ENCODE data around the gene SGO2. TPM values are rescaled to one million over a fixed set of nuclear protein-coding genes. Genes with fewer than 3 reads are reported as not detected.
"Not testable (repeated sequence)": the region's sequence is repeated elsewhere in the genome, so short reads cannot be mapped to it uniquely, and the experiment has no call there.

SGO2 gene
- total RNA-seq, 1 experiment from 2014 or later, result 32.3 TPM

- peaks cover 71% of the 10 kb centered on the region for H3K79me2 ChIP-seq (ENCODE audit: low read length)
- peaks cover 38% of the 10 kb centered on the region for H3K4me1 ChIP-seq (ENCODE audit: low read length)
- no peak overlapping the region for H2AFZ ChIP-seq (ENCODE audit: low read length)
- no peak overlapping the region for H3K27ac ChIP-seq (ENCODE audit: low read length)
- no peaks in the 10 kb centered on the region for H4K20me1 ChIP-seq (ENCODE audit: insufficient read depth, low read depth, low read length)
- no peaks in the 10 kb centered on the region for H3K9me3 ChIP-seq (ENCODE audit: low read length)
- peaks cover 4% of the 10 kb centered on the region for H3K36me3 ChIP-seq (ENCODE audit: insufficient read depth, low read length)
- 0 out of 2 replicates have a peak overlapping the region, but pooled peaks have one; percentile 84 for H3K9ac ChIP-seq (ENCODE audit: low read length)
- peak overlapping the region; percentile 93 for H3K4me2 ChIP-seq (ENCODE audit: low read depth, low read length, poor library complexity, severe bottlenecking)
- DNase-seq, result no peak
- H3K27me3 ChIP-seq (ENCODE audit: low read length), result no peaks in the 10 kb centered on the region
- H3K4me3 ChIP-seq (ENCODE audit: low read length), result peak overlapping the region; percentile 82
- no peaks in the 10 kb centered on the region for H3K9me2 ChIP-seq (replicated peaks; ENCODE audit: insufficient read depth, low read length)
Measured at GRCh38 chr2:200528228-200528627, 2.2 kb downstream of the SGO2 start.

GRCh38 chr2:200533754-200534153, 7.7 kb downstream of the SGO2 start:
- peaks cover 85% of the 10 kb centered on the region for H3K79me2 ChIP-seq (ENCODE audit: low read length)

GRCh38 chr2:200534572-200534971, 8.6 kb downstream of the SGO2 start:
- Histone ChIP-seq H3K36me3 (ENCODE audit: insufficient read depth, low read length) (peaks cover 64% of the 10 kb centered on the region), H3K9me3 (ENCODE audit: low read length) (no peaks in the 10 kb centered on the region), H4K20me1 (ENCODE audit: insufficient read depth, low read depth, low read length) (no peaks in the 10 kb centered on the region), H3K4me2 (ENCODE audit: low read depth, low read length, poor library complexity, severe bottlenecking) (no peak overlapping the region), H3K4me3 (ENCODE audit: low read length) (no peak overlapping the region), H3K9me2 (replicated peaks; ENCODE audit: insufficient read depth, low read length) (no peaks in the 10 kb centered on the region), H3K27me3 (ENCODE audit: low read length) (no peaks in the 10 kb centered on the region), H2AFZ (ENCODE audit: low read length) (no peak overlapping the region), H3K9ac (ENCODE audit: low read length) (no peak overlapping the region), H3K79me2 (ENCODE audit: low read length) (peaks cover 83% of the 10 kb centered on the region), H3K4me1 (ENCODE audit: low read length) (peaks cover 8% of the 10 kb centered on the region), H3K27ac (ENCODE audit: low read length) (no peak overlapping the region)
- DNase-seq, result no peak

More at GRCh38 chr2:200533754-200534153, 7.7 kb downstream of the SGO2 start:
- no peak for DNase-seq
- Histone ChIP-seq H3K4me3 (ENCODE audit: low read length) (no peak overlapping the region), H3K4me1 (ENCODE audit: low read length) (peaks cover 12% of the 10 kb centered on the region), H3K36me3 (ENCODE audit: insufficient read depth, low read length) (peaks cover 55% of the 10 kb centered on the region), H2AFZ (ENCODE audit: low read length) (no peak overlapping the region), H3K9me3 (ENCODE audit: low read length) (no peaks in the 10 kb centered on the region), H3K4me2 (ENCODE audit: low read depth, low read length, poor library complexity, severe bottlenecking) (no peak overlapping the region), H3K9me2 (replicated peaks; ENCODE audit: insufficient read depth, low read length) (no peaks in the 10 kb centered on the region), H3K27ac (ENCODE audit: low read length) (no peak overlapping the region), H3K27me3 (ENCODE audit: low read length) (no peaks in the 10 kb centered on the region), H3K9ac (ENCODE audit: low read length) (no peak overlapping the region), H4K20me1 (ENCODE audit: insufficient read depth, low read depth, low read length) (no peaks in the 10 kb centered on the region)

GRCh38 chr2:200538139-200538538, 12.1 kb downstream of the SGO2 start:
- peaks cover 95% of the 10 kb centered on the region for H3K36me3 ChIP-seq (ENCODE audit: insufficient read depth, low read length)
- H3K9me2 ChIP-seq (replicated peaks; ENCODE audit: insufficient read depth, low read length), result no peaks in the 10 kb centered on the region
- no peak overlapping the region for H2AFZ ChIP-seq (ENCODE audit: low read length)
- H3K79me2 ChIP-seq (ENCODE audit: low read length), result peaks cover 68% of the 10 kb centered on the region
- H3K4me2 ChIP-seq (ENCODE audit: low read depth, low read length, poor library complexity, severe bottlenecking), result no peak overlapping the region
- H4K20me1 ChIP-seq (ENCODE audit: insufficient read depth, low read depth, low read length), result no peaks in the 10 kb centered on the region
- H3K9ac ChIP-seq (ENCODE audit: low read length), result no peak overlapping the region
- no peaks in the 10 kb centered on the region for H3K9me3 ChIP-seq (ENCODE audit: low read length)
- no peaks in the 10 kb centered on the region for H3K4me1 ChIP-seq (ENCODE audit: low read length)
- no peak overlapping the region for H3K4me3 ChIP-seq (ENCODE audit: low read length)
- no peaks in the 10 kb centered on the region for H3K27me3 ChIP-seq (ENCODE audit: low read length)
- no peak overlapping the region for H3K27ac ChIP-seq (ENCODE audit: low read length)
- DNase-seq, result no peak

- H2AFZ ChIP-seq (ENCODE audit: low read length), result no peak overlapping the region
- no peaks in the 10 kb centered on the region for H3K4me1 ChIP-seq (ENCODE audit: low read length)
- no peaks in the 10 kb centered on the region for H3K27me3 ChIP-seq (ENCODE audit: low read length)
- peaks cover 4% of the 10 kb centered on the region for H3K9me3 ChIP-seq (ENCODE audit: low read length)
- H3K9ac ChIP-seq (ENCODE audit: low read length), result no peak overlapping the region
- no peak for DNase-seq
- H3K36me3 ChIP-seq (ENCODE audit: insufficient read depth, low read length), result peaks cover 98% of the 10 kb centered on the region
- H3K4me3 ChIP-seq (ENCODE audit: low read length), result no peak overlapping the region
- no peaks in the 10 kb centered on the region for H3K9me2 ChIP-seq (replicated peaks; ENCODE audit: insufficient read depth, low read length)
- peaks cover 54% of the 10 kb centered on the region for H3K79me2 ChIP-seq (ENCODE audit: low read length)
- H4K20me1 ChIP-seq (ENCODE audit: insufficient read depth, low read depth, low read length), result no peaks in the 10 kb centered on the region
- H3K4me2 ChIP-seq (ENCODE audit: low read depth, low read length, poor library complexity, severe bottlenecking), result no peak overlapping the region
- no peak overlapping the region for H3K27ac ChIP-seq (ENCODE audit: low read length)
Measured at GRCh38 chr2:200540793-200541192, 14.8 kb downstream of the SGO2 start.

- DNase-seq; H3K9ac ChIP-seq (ENCODE audit: low read length); H3K4me3 ChIP-seq (ENCODE audit: low read length); H4K20me1 ChIP-seq (ENCODE audit: insufficient read depth, low read depth, low read length); H2AFZ ChIP-seq (ENCODE audit: low read length); H3K27me3 ChIP-seq (ENCODE audit: low read length); H3K4me1 ChIP-seq (ENCODE audit: low read length); H3K4me2 ChIP-seq (ENCODE audit: low read depth, low read length, poor library complexity, severe bottlenecking); H3K27ac ChIP-seq (ENCODE audit: low read length); H3K9me3 ChIP-seq (ENCODE audit: low read length); H3K9me2 ChIP-seq (replicated peaks; ENCODE audit: insufficient read depth, low read length): not testable (repeated sequence)
- H3K36me3 ChIP-seq (ENCODE audit: insufficient read depth, low read length), result peaks cover 21% of the 10 kb centered on the region; the same call in 1 of the 2 replicates
- H3K79me2 ChIP-seq (ENCODE audit: low read length), result peaks cover 46% of the 10 kb centered on the region
Measured at GRCh38 chr2:200566596-200566995, 40.6 kb downstream of the SGO2 start.

GRCh38 chr2:200567932-200568331, 41.9 kb downstream of the SGO2 start:
- Histone ChIP-seq H3K79me2 (ENCODE audit: low read length) (peaks cover 44% of the 10 kb centered on the region), H2AFZ (ENCODE audit: low read length) (no peak overlapping the region), H3K27me3 (ENCODE audit: low read length) (no peaks in the 10 kb centered on the region), H3K4me3 (ENCODE audit: low read length) (no peak overlapping the region), H3K4me1 (ENCODE audit: low read length) (no peaks in the 10 kb centered on the region), H3K27ac (ENCODE audit: low read length) (no peak overlapping the region), H4K20me1 (ENCODE audit: insufficient read depth, low read depth, low read length) (no peaks in the 10 kb centered on the region), H3K9ac (ENCODE audit: low read length) (no peak overlapping the region), H3K9me2 (replicated peaks; ENCODE audit: insufficient read depth, low read length) (no peaks in the 10 kb centered on the region), H3K4me2 (ENCODE audit: low read depth, low read length, poor library complexity, severe bottlenecking) (no peak overlapping the region), H3K9me3 (ENCODE audit: low read length) (no peaks in the 10 kb centered on the region), H3K36me3 (ENCODE audit: insufficient read depth, low read length) (peaks cover 33% of the 10 kb centered on the region; the same call in 1 of the 2 replicates)
- DNase-seq, result no peak

- no peak overlapping the region for H3K4me3 ChIP-seq (ENCODE audit: low read length)
- peaks cover 49% of the 10 kb centered on the region for H3K36me3 ChIP-seq (ENCODE audit: insufficient read depth, low read length)
- H2AFZ ChIP-seq (ENCODE audit: low read length), result no peak overlapping the region
- no peak overlapping the region for H3K9ac ChIP-seq (ENCODE audit: low read length)
- H3K27ac ChIP-seq (ENCODE audit: low read length), result no peak overlapping the region
- H3K79me2 ChIP-seq (ENCODE audit: low read length), result peaks cover 6% of the 10 kb centered on the region
- no peaks in the 10 kb centered on the region for H4K20me1 ChIP-seq (ENCODE audit: insufficient read depth, low read depth, low read length)
- peak; percentile 44 for DNase-seq
- no peaks in the 10 kb centered on the region; the same call in 1 of the 2 replicates for H3K9me3 ChIP-seq (ENCODE audit: low read length)
- no peaks in the 10 kb centered on the region for H3K9me2 ChIP-seq (replicated peaks; ENCODE audit: insufficient read depth, low read length)
- H3K4me1 ChIP-seq (ENCODE audit: low read length), result no peaks in the 10 kb centered on the region
- H3K27me3 ChIP-seq (ENCODE audit: low read length), result no peaks in the 10 kb centered on the region
- H3K4me2 ChIP-seq (ENCODE audit: low read depth, low read length, poor library complexity, severe bottlenecking), result no peak overlapping the region
Measured at GRCh38 chr2:200575957-200576356, 50.0 kb downstream of the SGO2 start.

GRCh38 chr2:200577027-200577426, 51.0 kb downstream of the SGO2 start:
- H3K27ac ChIP-seq (ENCODE audit: low read length), result no peak overlapping the region
- no peaks in the 10 kb centered on the region for H3K9me2 ChIP-seq (replicated peaks; ENCODE audit: insufficient read depth, low read length)
- H3K36me3 ChIP-seq (ENCODE audit: insufficient read depth, low read length), result peaks cover 42% of the 10 kb centered on the region
- H3K4me1 ChIP-seq (ENCODE audit: low read length), result no peaks in the 10 kb centered on the region
- no peak for DNase-seq
- peaks cover 6% of the 10 kb centered on the region for H3K79me2 ChIP-seq (ENCODE audit: low read length)
- H3K4me3 ChIP-seq (ENCODE audit: low read length), result no peak overlapping the region
- H3K27me3 ChIP-seq (ENCODE audit: low read length), result no peaks in the 10 kb centered on the region
- H3K4me2 ChIP-seq (ENCODE audit: low read depth, low read length, poor library complexity, severe bottlenecking), result no peak overlapping the region
- H4K20me1 ChIP-seq (ENCODE audit: insufficient read depth, low read depth, low read length), result no peaks in the 10 kb centered on the region
- H2AFZ ChIP-seq (ENCODE audit: low read length), result no peak overlapping the region
- H3K9ac ChIP-seq (ENCODE audit: low read length), result no peak overlapping the region
- H3K9me3 ChIP-seq (ENCODE audit: low read length), result no peaks in the 10 kb centered on the region; the same call in 1 of the 2 replicates
